Activated CD8-positive, alpha-beta memory T cell treated with anti-CD3 and anti-CD28 coated beads, Interleukin-2, amount 50 U/mL, for 1 hour (primary cell): Measurements from ENCODE around the gene ANO9.

Source experiments
- DNase-seq: peaks from one replicate; pipeline ENCODE4 v3.0.0-alpha.2; 2020; ENCODE audit errors: extremely low read depth

Gene ANO9

DNA sequence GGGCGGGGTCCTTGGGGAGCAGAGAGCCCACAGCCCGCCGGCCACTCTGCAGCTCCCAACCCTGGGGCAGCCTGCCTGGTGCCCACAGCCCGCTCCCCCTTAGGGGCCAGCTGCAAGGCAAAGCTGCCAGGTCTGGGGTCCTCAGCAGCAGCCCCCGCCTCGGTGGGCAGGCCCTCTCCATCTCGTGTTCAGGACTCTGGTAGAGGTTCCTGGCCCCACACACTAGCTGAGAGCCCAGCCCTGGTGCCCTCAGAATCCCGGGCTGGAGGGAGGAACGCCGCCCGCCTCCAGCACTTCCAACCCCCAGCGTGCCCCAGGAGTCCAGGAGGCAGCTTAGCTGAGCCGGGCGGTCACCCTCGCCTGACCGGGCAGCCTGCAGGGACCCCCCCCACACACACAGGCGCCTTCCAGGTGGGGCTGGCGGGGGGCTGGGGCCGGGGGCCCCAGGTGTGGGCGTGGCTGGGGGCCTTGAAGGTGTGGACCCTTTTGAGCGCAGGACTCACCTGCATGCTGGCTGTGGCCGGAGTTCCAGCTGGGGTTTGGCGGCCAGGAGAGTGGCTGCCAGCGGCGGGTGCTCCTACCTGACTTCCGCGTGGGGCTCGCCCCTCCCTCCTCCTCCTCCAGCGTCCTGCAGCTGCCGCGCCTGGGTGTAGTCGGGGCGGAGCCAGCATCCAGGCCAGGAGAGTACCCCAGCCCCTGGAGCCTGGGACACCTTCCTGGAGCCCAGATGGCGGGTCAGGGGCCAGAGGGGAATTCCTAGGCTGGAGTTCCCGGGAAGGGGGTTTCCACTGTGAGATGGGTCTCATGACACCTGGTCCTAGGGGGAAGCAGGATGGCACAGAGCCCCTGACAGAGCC lies at the start of gene ANO9:
Gene ANO9, minus strand, starts transcription at position 594 of the 857 bp plus-strand sequence. Its CDS starts 85 bp downstream, at position 509.
- DNase-seq: no peak

- no peak for DNase-seq
Observed at GRCh38 chr11:491358-491757, 49.5 kb upstream of the ANO9 start.

DNA sequence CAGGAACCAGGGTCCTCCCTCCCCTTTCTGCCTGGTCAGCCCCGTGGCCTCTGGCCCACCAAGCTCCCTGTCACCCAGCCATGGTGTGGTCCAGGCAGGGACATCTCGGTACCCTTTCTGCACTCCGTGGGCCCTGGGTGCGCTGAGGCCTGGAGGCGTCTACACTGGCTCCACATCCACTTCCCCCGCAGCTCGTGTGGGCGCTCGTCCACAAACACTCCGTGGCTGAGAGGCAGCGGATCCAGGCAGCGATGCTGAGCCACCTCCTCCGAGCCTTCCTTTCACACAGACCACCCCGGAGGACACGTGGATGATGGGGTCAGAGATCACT lies 49.1 kb upstream of the ANO9 start:
- DNase-seq: no peak

- no peak for DNase-seq
Observed at GRCh38 chr11:490186-490929, 48.5 kb upstream of the ANO9 start.

DNA sequence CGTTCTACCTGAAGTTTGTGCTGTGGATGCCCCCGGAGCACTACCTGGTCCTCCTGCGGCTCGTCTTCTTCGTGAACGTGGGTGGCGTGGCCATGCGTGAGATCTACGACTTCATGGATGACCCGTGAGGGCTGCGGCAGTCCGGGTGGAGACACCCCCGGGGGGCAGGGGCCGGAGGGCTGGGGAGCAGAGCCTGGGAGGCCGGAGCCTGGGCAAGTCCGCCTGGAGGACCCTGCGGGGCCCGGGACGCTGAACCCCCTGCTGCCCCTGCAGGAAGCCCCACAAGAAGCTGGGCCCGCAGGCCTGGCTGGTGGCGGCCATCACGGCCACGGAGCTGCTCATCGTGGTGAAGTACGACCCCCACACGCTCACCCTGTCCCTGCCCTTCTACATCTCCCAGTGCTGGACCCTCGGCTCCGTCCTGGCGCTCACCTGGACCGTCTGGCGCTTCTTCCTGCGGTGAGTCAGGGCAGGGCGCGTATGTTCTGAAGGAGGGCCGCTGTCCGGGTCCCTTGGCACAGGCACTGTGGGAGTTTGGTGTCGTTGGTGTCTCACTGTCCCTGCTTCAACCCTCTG lies 47.9 kb upstream of the ANO9 start:
- DNase-seq: no peak

GRCh38 chr11:488992-489391 lies 47.2 kb upstream of the ANO9 start:
- no peak for DNase-seq

- DNase-seq: no peak
Observed at GRCh38 chr11:488579-488978, 46.8 kb upstream of the ANO9 start.

DNA sequence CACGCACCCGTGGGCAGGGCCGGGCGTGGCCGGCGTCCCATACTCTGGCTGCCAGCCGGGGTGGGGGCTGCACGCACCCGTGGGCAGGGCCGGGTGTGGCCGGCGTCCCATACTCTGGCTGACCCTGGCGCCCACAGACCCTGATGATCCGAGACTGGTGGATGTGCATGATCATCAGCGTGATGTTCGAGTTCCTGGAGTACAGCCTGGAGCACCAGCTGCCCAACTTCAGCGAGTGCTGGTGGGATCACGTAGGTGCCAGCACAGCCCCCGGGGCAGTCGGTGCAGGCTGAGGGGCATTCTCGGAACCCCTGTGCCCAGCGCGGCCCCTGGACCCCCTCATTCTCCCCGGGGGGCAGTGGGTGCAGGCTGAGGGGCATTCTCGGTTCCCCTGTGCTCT lies 46.3 kb upstream of the ANO9 start:
- DNase-seq: no peak

- no peak for DNase-seq
Observed at GRCh38 chr11:487571-488021, 45.8 kb upstream of the ANO9 start.

DNA sequence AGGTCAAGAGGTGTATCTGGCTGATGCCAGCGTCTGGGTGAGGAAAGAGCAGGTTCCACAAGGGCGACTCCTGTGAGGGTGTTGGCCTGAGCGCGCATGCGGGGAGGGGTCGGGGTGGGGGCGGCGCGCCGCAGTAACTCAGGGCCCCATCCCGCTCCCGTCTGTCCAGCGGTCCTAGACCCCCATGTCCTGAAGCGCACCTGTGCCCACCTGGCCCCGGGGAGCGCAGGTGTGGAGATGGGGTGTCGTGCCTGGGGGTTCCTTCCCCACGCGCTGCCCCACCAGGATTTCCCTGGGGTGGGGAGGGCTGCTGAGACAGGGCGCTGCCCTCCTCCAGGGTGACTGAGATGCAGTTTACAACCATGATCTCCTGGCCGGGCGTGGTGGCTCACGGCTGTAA lies 44.4 kb upstream of the ANO9 start:
- DNase-seq: no peak

DNA sequence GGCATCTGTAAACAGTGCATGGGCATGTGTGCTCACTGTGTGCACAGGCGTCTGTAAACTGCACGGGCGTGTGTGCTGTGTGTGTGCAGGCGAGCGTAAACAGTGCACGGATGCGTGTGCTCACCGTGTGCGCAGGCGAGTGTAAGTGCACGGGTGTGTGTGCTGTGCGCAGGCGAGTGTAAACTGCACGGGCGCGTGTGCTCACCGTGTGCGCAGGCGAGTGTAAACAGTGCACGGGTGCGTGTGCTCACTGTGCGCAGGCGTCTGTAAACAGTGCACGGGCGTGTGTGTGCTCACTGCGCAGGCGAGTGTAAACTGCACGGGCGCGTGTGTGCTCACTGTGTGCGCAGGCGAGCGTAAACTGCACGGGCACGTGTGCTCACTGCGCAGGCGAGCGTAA lies 42.8 kb upstream of the ANO9 start:
- DNase-seq: no peak

DNA sequence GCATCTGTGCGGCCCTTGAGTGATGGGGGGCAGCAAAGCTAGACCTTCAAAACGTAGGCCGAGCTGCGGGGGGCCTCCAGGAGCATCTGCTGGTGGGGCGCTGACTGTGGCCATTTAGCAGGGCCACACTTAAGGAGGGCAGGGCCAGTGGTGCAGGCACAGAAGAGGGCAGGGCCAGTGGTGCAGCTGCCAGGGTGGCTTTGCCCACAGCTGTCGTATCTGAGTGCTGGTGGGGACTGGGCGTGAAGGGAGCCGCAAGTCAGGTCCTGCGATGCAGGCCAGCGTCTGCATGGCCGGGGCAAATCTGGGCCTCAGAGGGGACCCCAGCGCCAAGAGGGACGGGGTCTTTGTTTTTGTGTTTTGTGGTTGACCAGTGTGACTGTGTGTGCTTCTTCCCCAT lies 37.5 kb upstream of the ANO9 start:
- DNase-seq: no peak

GRCh38 chr11:477052-477715 lies 35.4 kb upstream of the ANO9 start:
- no peak for DNase-seq

- no peak for DNase-seq
Observed at GRCh38 chr11:476416-476815, 34.6 kb upstream of the ANO9 start.

DNA sequence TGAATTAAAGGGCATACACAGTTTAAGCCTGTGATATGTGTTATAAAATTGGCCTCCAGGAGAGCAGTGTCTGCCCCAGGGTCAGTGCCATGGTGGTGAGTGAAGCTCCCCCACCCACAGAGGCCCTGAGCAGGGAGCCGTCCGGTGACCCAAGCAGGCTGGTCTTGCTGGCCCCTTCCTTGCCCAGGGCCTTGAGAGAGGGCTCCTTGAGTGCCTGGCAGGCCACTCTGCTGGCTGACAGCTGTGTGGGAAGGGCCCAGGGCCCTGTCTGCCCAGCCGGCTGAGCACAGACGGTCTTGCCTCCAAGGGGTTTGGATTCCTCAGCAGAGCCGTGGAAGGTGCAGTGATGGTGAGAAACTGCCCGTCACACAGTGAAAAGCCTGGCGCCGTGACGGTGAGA lies 34.1 kb upstream of the ANO9 start:
- DNase-seq: no peak

GRCh38 chr11:474914-475506 lies 33.2 kb upstream of the ANO9 start:
- no peak for DNase-seq

DNA sequence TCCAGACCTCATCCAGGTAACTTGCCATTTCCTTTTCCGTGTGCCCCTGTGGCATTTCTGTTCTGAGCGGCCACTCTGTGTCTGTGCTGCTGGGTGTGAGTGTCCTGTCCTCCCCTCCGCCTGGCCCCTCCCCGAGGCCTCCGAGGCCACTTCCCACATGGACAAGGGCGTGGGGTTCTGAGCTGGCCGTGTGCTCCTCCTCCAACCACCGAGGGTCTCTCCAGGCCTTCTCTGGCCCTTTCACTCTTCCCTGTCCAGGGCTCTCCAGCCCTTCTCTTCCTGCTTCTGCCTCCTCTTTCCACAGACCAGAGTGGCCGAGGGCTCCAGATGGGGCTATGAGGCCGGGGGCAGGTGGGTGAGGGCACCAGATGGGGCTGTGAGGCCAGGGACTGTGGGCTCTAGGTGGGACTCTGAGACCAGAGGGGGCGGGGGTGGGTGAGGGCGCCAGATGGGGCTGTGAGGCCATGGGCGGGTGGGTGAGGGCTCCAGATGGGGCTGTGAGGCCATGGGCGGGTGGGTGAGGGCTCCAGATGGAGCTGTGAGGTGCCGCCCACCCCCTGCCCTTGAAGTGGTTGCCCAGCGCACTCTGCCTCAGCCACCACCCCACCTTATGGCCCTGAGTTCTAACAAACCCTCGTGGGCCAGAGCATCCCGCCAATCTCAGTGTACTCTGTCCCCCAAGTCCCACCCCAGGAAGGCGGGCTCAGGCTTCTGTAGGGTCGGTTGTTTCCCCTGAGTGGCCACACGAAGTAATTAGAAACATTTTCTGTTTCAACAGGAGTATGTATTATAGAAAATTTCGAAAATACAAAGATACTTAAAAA lies 32.4 kb upstream of the ANO9 start:
- no peak for DNase-seq

GRCh38 chr11:473415-473814 lies 31.6 kb upstream of the ANO9 start:
- no peak for DNase-seq

DNA sequence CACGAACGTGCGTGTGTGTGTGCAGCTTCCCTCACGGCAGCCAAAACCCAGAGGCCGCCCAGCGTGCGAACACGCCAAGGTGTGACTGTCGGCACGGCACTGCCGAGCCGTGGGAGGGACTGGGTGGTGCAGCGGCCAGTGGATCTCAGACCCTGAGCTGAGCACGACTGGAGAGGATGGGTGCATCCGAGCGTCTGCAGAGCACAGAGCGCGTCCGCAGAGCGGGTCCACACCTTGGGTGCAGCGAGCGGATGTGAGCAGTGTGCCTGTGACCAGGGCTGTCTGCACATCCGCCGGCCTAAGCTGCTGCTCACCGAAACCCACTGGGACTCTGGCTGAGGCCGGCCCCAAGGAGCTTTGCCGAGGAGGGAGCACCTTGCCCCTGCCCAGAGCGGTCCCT lies 31.0 kb upstream of the ANO9 start:
- no peak for DNase-seq

DNA sequence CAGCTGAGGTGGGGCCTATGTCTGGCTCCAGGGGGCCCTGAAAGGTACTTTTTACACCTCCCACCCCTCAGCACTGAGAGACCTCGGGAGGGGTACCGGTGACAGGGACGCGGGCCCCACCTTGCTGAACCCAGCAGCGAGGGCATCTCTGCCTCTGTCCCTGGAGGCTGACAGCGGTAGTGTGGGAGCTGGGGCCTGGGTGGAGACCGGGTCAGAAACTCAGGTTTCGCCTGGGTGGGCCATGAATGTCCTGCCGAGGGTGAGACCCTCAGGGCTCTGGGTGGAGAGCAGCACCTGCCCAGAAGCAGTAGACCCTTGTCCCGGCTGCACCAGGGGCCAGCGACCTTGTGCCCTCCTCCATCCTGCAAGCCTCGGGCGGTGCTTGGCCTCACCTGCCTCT lies 30.5 kb upstream of the ANO9 start:
- DNase-seq: no peak
